ENCODE results near the gene ATR.

GRCh38 chr3:142434503-142434902 is 144.0 kb downstream of the ATR start:
- no peak for TF ChIP-seq CTCF (IDR thresholded peaks at IDR 0.05; ENCODE audit: insufficient read depth, low read depth, low read length)
- TF ChIP-seq EZH2 (IDR thresholded peaks at IDR 0.05; ENCODE audit: insufficient read depth, low read length) = no peak

Data from astrocyte (in vitro differentiated cells and primary cell).